Activated CD4-positive, alpha-beta T cell treated with anti-CD3 and anti-CD28 coated beads for 36 hours (primary cell): ENCODE measurements around the gene FHIP2A. TPM values are rescaled to one million over a fixed set of nuclear protein-coding genes. Genes with fewer than 3 reads are reported as not detected.
"Not testable (repeated sequence)": the region's sequence is repeated elsewhere in the genome, so short reads cannot be mapped to it uniquely, and the experiment has no call there.

Experiments
- ATAC-seq: fragments of 200-7000 bp; cut with Tn5 transposase; one replicate; pipeline ENCODE4 v1.10.0; 2021; ENCODE audit warnings: mild to moderate bottlenecking, moderate library complexity
- CTCF ChIA-PET: fragments of 350-600 bp; sonication (Branson Sonifier 250); formaldehyde crosslinking; loops from one replicate; lab custom pipeline; 2021; ENCODE audit warnings: antibody characterized with exemption; lab: Charles Lee
- POLR2A ChIA-PET: fragments of 350-600 bp; sonication (Branson Sonifier 250); formaldehyde crosslinking; loops from one replicate; lab custom pipeline; 2021; ENCODE audit warnings: antibody characterized with exemption, inconsistent platforms; lab: Charles Lee
- DNase-seq: peaks from one replicate; pipeline ENCODE4 v3.0.0-alpha.2; 2020
- H3K27ac Mint-ChIP-seq: one replicate; pipeline ENCODE4 v1.8.0; 2021; ENCODE audit warnings: mixed read lengths
- H3K27me3 Mint-ChIP-seq: one replicate; pipeline ENCODE4 v1.8.0; 2021; ENCODE audit warnings: mixed read lengths
- H3K36me3 Mint-ChIP-seq: one replicate; pipeline ENCODE4 v1.8.0; 2021; ENCODE audit warnings: low read depth, mixed read lengths
- H3K4me1 Mint-ChIP-seq: one replicate; pipeline ENCODE4 v1.8.0; 2021; ENCODE audit warnings: mixed read lengths
- H3K4me3 Mint-ChIP-seq: one replicate; pipeline ENCODE4 v1.8.0; 2021; ENCODE audit warnings: mild to moderate bottlenecking, moderate library complexity, mixed read lengths
- H3K9me3 Mint-ChIP-seq: one replicate; pipeline ENCODE4 v1.8.0; 2021; ENCODE audit warnings: low read depth, mixed read lengths
- intact Hi-C, 2 experiments: fragments of 100-400 bp; cut with DNase I in 1 of 2; cut with micrococcal nuclease in 1 of 2; formaldehyde crosslinking; loops; one replicate each; pipeline versions ENCODE4 v1.14.2 to v1.15.1; 2022 to 2024; cut with DNase I, micrococcal nuclease
- total RNA-seq, 2 experiments: library from RNA; stranded (reverse); gene quantifications; one replicate each; pipeline ENCODE4 v1.2.3, GENCODE V29; 2021

The FHIP2A gene
- total RNA-seq, 2 experiments from 2014 or later: 18.4 to 18.6 TPM

GRCh38 chr10:114839901-114840300, 18.3 kb downstream of the FHIP2A start:
- POLR2A ChIA-PET: no interaction called here
- peaks cover 27% of the 10 kb centered on the region for H3K36me3 Mint-ChIP-seq
- no peaks in the 10 kb centered on the region for H3K4me1 Mint-ChIP-seq
- intact Hi-C loops: no loop called here
- H3K27ac Mint-ChIP-seq: no peak overlapping the region
- H3K9me3 Mint-ChIP-seq: no peaks in the 10 kb centered on the region
- no peak overlapping the region for H3K4me3 Mint-ChIP-seq
- DNase-seq (no peak), ATAC-seq (no peak)
- no peaks in the 10 kb centered on the region for H3K27me3 Mint-ChIP-seq
- CTCF ChIA-PET: interaction anchor here (1.0 kb wide), 1 partner anchor 10 kb away, joined by 3 read pairs; no protein-coding TSS in a partner anchor

GRCh38 chr10:114845978-114846693, 24.6 kb downstream of the FHIP2A start:
- CTCF ChIA-PET: interaction anchor here (0.7 kb wide), 1 partner anchor 205 kb away, joined by 4 read pairs; no protein-coding TSS in a partner anchor
- no peak for ATAC-seq
- Mint-ChIP-seq H3K4me1 (peaks cover 15% of the 10 kb centered on the region), H3K36me3 (peaks cover 45% of the 10 kb centered on the region), H3K27me3 (no peaks in the 10 kb centered on the region), H3K27ac (no peak overlapping the region), H3K9me3 (no peaks in the 10 kb centered on the region), H3K4me3 (no peak overlapping the region)
- no peak for DNase-seq
- intact Hi-C loops: no loop called here
- POLR2A ChIA-PET: no interaction called here

- H3K27ac Mint-ChIP-seq, H3K4me3 Mint-ChIP-seq, CTCF ChIA-PET, H3K27me3 Mint-ChIP-seq, DNase-seq, H3K9me3 Mint-ChIP-seq, intact Hi-C loops, POLR2A ChIA-PET, ATAC-seq: not testable (repeated sequence)
- Mint-ChIP-seq H3K4me1 (peaks cover 15% of the 10 kb centered on the region), H3K36me3 (peaks cover 48% of the 10 kb centered on the region)
These were observed 25.9 kb downstream of the FHIP2A start for GRCh38 chr10:114847517-114847916.

GRCh38 chr10:114849674-114850073, 28.1 kb downstream of the FHIP2A start:
- Mint-ChIP-seq H3K27ac (no peak overlapping the region), H3K4me3 (no peak overlapping the region), H3K4me1 (peaks cover 16% of the 10 kb centered on the region), H3K27me3 (no peaks in the 10 kb centered on the region), H3K36me3 (peaks cover 44% of the 10 kb centered on the region), H3K9me3 (no peaks in the 10 kb centered on the region)
- ChIA-PET POLR2A (no interaction called here), CTCF (no interaction called here)
- ATAC-seq: peak; percentile 44
- intact Hi-C loops: no loop called here
- peak; percentile 13 for DNase-seq

GRCh38 chr10:114850126-114850525, 28.5 kb downstream of the FHIP2A start:
- H3K27ac Mint-ChIP-seq: no peak overlapping the region

GRCh38 chr10:114851336-114851735, 29.8 kb downstream of the FHIP2A start:
- ATAC-seq (no peak), DNase-seq (no peak)
- H3K27ac Mint-ChIP-seq: no peak overlapping the region
- CTCF ChIA-PET: no interaction called here
- no peaks in the 10 kb centered on the region for H3K9me3 Mint-ChIP-seq
- H3K4me3 Mint-ChIP-seq: no peak overlapping the region
- intact Hi-C loops: no loop called here
- H3K36me3 Mint-ChIP-seq: peaks cover 47% of the 10 kb centered on the region
- POLR2A ChIA-PET: no interaction called here
- H3K4me1 Mint-ChIP-seq: peaks cover 26% of the 10 kb centered on the region
- H3K27me3 Mint-ChIP-seq: no peaks in the 10 kb centered on the region

More at GRCh38 chr10:114850126-114850525, 28.5 kb downstream of the FHIP2A start:
- peaks cover 21% of the 10 kb centered on the region for H3K4me1 Mint-ChIP-seq
- peaks cover 44% of the 10 kb centered on the region for H3K36me3 Mint-ChIP-seq
- H3K4me3 Mint-ChIP-seq: no peak overlapping the region
- no peaks in the 10 kb centered on the region for H3K27me3 Mint-ChIP-seq
- POLR2A ChIA-PET: no interaction called here
- CTCF ChIA-PET: no interaction called here
- ATAC-seq: peak; percentile 69
- no peak for DNase-seq
- intact Hi-C loops: no loop called here
- H3K9me3 Mint-ChIP-seq: no peaks in the 10 kb centered on the region

GRCh38 chr10:114852197-114852596, 30.6 kb downstream of the FHIP2A start:
- ChIA-PET POLR2A (no interaction called here), CTCF (interaction anchor here (1.1 kb wide), 1 partner anchor 30 kb away, joined by 3 read pairs; no protein-coding TSS in a partner anchor)
- DNase-seq (no peak), ATAC-seq (no peak)
- H3K4me1 Mint-ChIP-seq: peaks cover 32% of the 10 kb centered on the region
- H3K9me3 Mint-ChIP-seq: no peaks in the 10 kb centered on the region
- no peak overlapping the region for H3K4me3 Mint-ChIP-seq
- intact Hi-C loops: loop anchor here in 1 of 2 experiments (2.0 kb wide), 1 partner anchor 21 kb away; no protein-coding TSS in a partner anchor
- H3K27ac Mint-ChIP-seq: no peak overlapping the region
- no peaks in the 10 kb centered on the region for H3K27me3 Mint-ChIP-seq
- H3K36me3 Mint-ChIP-seq: peaks cover 49% of the 10 kb centered on the region

- no peak overlapping the region for H3K4me3 Mint-ChIP-seq
- no peak overlapping the region for H3K27ac Mint-ChIP-seq
- intact Hi-C loops: no loop called here
- no peaks in the 10 kb centered on the region for H3K27me3 Mint-ChIP-seq
- H3K36me3 Mint-ChIP-seq: peaks cover 46% of the 10 kb centered on the region
- ChIA-PET POLR2A (no interaction called here), CTCF (no interaction called here)
- no peaks in the 10 kb centered on the region for H3K9me3 Mint-ChIP-seq
- ATAC-seq (no peak), DNase-seq (no peak)
- H3K4me1 Mint-ChIP-seq: peaks cover 37% of the 10 kb centered on the region
These were observed 33.3 kb downstream of the FHIP2A start for GRCh38 chr10:114854906-114855305.

- H3K27me3 Mint-ChIP-seq: no peaks in the 10 kb centered on the region
- POLR2A ChIA-PET: no interaction called here
- peak overlapping the region; percentile 90 for H3K27ac Mint-ChIP-seq
- DNase-seq (no peak), ATAC-seq (peak; percentile 53)
- peaks cover 43% of the 10 kb centered on the region for H3K36me3 Mint-ChIP-seq
- no peaks in the 10 kb centered on the region for H3K9me3 Mint-ChIP-seq
- CTCF ChIA-PET: interaction anchor here (1.1 to 1.2 kb wide), 2 partner anchors 30 to 274 kb away, joined by 3 read pairs; no protein-coding TSS in a partner anchor
- peaks cover 34% of the 10 kb centered on the region for H3K4me1 Mint-ChIP-seq
- H3K4me3 Mint-ChIP-seq: no peak overlapping the region
- intact Hi-C loops: loop anchor here (1.0 kb wide), 1 partner anchor 31 kb away; no protein-coding TSS in a partner anchor
These were observed 34.4 kb downstream of the FHIP2A start for GRCh38 chr10:114855776-114856543.

GRCh38 chr10:114856544-114857287, 35.1 kb downstream of the FHIP2A start:
- Mint-ChIP-seq H3K4me1 (peaks cover 34% of the 10 kb centered on the region), H3K27me3 (no peaks in the 10 kb centered on the region), H3K36me3 (peaks cover 43% of the 10 kb centered on the region), H3K4me3 (peak overlapping the region; percentile 19), H3K27ac (peak overlapping the region; percentile 90), H3K9me3 (no peaks in the 10 kb centered on the region)
- peak; percentile 93 for ATAC-seq
- intact Hi-C loops: loop anchor here (1.0 kb wide), 1 partner anchor 31 kb away; no protein-coding TSS in a partner anchor
- ChIA-PET POLR2A (interaction anchor here (0.8 kb wide), 1 partner anchor 315 kb away, joined by 3 read pairs; no protein-coding TSS in a partner anchor), CTCF (interaction anchor here (1.1 to 1.2 kb wide), 2 partner anchors 31 to 273 kb away, joined by 3 read pairs; no protein-coding TSS in a partner anchor)
- DNase-seq: no peak

GRCh38 chr10:114857288-114857565, 35.6 kb downstream of the FHIP2A start:
- DNase-seq, H3K27me3 Mint-ChIP-seq, intact Hi-C loops, H3K9me3 Mint-ChIP-seq, ATAC-seq: not testable (repeated sequence)
- Mint-ChIP-seq H3K4me3 (peak overlapping the region; percentile 19), H3K4me1 (peaks cover 34% of the 10 kb centered on the region), H3K27ac (peak overlapping the region; percentile 90), H3K36me3 (peaks cover 45% of the 10 kb centered on the region)
- ChIA-PET POLR2A (interaction anchor here (0.8 kb wide), 1 partner anchor 316 kb away, joined by 3 read pairs; no protein-coding TSS in a partner anchor), CTCF (interaction anchor here (1.1 kb wide), 1 partner anchor 32 kb away, joined by 3 read pairs; no protein-coding TSS in a partner anchor)
